ENCODE measurements around the gene PDZD7. TPM values are rescaled to one million over a fixed set of nuclear protein-coding genes. Genes with fewer than 3 reads are reported as not detected.

Gene PDZD7
- total RNA-seq, 1 donor from 2014 or later, result 1.9 TPM

- peaks cover 36% of the 10 kb centered on the region for H3K4me1 Mint-ChIP-seq (ENCODE audit: unreplicated experiment)
- H3K4me3 Mint-ChIP-seq (ENCODE audit: unreplicated experiment), result no peak overlapping the region
- TF ChIP-seq, protein P1, sequence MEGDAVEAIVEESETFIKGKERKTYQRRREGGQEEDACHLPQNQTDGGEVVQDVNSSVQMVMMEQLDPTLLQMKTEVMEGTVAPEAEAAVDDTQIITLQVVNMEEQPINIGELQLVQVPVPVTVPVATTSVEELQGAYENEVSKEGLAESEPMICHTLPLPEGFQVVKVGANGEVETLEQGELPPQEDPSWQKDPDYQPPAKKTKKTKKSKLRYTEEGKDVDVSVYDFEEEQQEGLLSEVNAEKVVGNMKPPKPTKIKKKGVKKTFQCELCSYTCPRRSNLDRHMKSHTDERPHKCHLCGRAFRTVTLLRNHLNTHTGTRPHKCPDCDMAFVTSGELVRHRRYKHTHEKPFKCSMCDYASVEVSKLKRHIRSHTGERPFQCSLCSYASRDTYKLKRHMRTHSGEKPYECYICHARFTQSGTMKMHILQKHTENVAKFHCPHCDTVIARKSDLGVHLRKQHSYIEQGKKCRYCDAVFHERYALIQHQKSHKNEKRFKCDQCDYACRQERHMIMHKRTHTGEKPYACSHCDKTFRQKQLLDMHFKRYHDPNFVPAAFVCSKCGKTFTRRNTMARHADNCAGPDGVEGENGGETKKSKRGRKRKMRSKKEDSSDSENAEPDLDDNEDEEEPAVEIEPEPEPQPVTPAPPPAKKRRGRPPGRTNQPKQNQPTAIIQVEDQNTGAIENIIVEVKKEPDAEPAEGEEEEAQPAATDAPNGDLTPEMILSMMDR (IDR thresholded peaks at IDR 0.05), result no peak
- peak overlapping the region; percentile 100 for H3K27ac Mint-ChIP-seq (ENCODE audit: unreplicated experiment)
- H3K36me3 Mint-ChIP-seq (ENCODE audit: unreplicated experiment), result peaks cover 3% of the 10 kb centered on the region
- H3K9me3 Mint-ChIP-seq (ENCODE audit: unreplicated experiment), result no peaks in the 10 kb centered on the region
- DNase-seq (ENCODE audit: extremely low spot score, unreplicated experiment), result no peak
- H3K27me3 Mint-ChIP-seq (ENCODE audit: unreplicated experiment), result peaks cover 14% of the 10 kb centered on the region
These were observed 13.2 kb upstream of the PDZD7 start for GRCh38 chr10:101044117-101044516.

GRCh38 chr10:101043363-101043707, 12.4 kb upstream of the PDZD7 start:
- DNase-seq (ENCODE audit: extremely low spot score, unreplicated experiment), result no peak
- Mint-ChIP-seq H3K36me3 (ENCODE audit: unreplicated experiment) (peaks cover 5% of the 10 kb centered on the region), H3K9me3 (ENCODE audit: unreplicated experiment) (no peaks in the 10 kb centered on the region), H3K27ac (ENCODE audit: unreplicated experiment) (peak overlapping the region; percentile 100), H3K4me1 (ENCODE audit: unreplicated experiment) (peaks cover 36% of the 10 kb centered on the region), H3K4me3 (ENCODE audit: unreplicated experiment) (peak overlapping the region; percentile 86), H3K27me3 (ENCODE audit: unreplicated experiment) (peaks cover 6% of the 10 kb centered on the region)
- TF ChIP-seq, protein P1 (IDR thresholded peaks at IDR 0.05), result no peak

- peaks cover 4% of the 10 kb centered on the region for H3K27me3 Mint-ChIP-seq (ENCODE audit: unreplicated experiment)
- H3K4me3 Mint-ChIP-seq (ENCODE audit: unreplicated experiment), result peak overlapping the region; percentile 86
- TF ChIP-seq, protein P1 (IDR thresholded peaks at IDR 0.05), result no peak
- DNase-seq (ENCODE audit: extremely low spot score, unreplicated experiment), result peak; percentile 96
- H3K9me3 Mint-ChIP-seq (ENCODE audit: unreplicated experiment), result no peaks in the 10 kb centered on the region
- H3K36me3 Mint-ChIP-seq (ENCODE audit: unreplicated experiment), result peaks cover 10% of the 10 kb centered on the region
- peak overlapping the region; percentile 100 for H3K27ac Mint-ChIP-seq (ENCODE audit: unreplicated experiment)
- peaks cover 36% of the 10 kb centered on the region for H3K4me1 Mint-ChIP-seq (ENCODE audit: unreplicated experiment)
These were observed 11.9 kb upstream of the PDZD7 start for GRCh38 chr10:101042667-101043362.

DNA sequence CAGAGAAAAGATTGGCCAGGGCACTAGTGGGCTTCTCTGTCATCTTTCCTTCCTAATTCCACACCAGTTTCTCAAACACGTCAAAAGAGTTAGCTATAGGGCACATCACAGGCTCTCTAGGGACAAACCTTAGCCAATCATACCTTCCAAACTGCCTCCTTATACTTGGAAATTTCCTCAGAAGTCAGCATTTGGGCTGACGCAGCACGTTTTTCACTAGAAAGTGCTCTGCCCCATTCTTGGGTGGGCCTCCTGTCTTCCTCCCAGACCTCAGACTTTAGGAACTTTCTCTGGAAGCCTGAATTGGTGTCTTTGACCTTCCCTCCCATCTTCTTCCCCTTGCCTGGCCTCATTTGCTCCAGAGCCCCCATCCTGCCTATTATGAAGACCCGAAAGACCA, 11.2 kb upstream of the PDZD7 start:
- Mint-ChIP-seq H3K4me3 (ENCODE audit: unreplicated experiment) (peak overlapping the region; percentile 86), H3K27ac (ENCODE audit: unreplicated experiment) (peak overlapping the region; percentile 100), H3K4me1 (ENCODE audit: unreplicated experiment) (peaks cover 35% of the 10 kb centered on the region), H3K9me3 (ENCODE audit: unreplicated experiment) (no peaks in the 10 kb centered on the region), H3K27me3 (ENCODE audit: unreplicated experiment) (peaks cover 4% of the 10 kb centered on the region), H3K36me3 (ENCODE audit: unreplicated experiment) (peaks cover 17% of the 10 kb centered on the region)
- no peak for DNase-seq (ENCODE audit: extremely low spot score, unreplicated experiment)
- TF ChIP-seq, protein P1 (IDR thresholded peaks at IDR 0.05), result no peak

DNA sequence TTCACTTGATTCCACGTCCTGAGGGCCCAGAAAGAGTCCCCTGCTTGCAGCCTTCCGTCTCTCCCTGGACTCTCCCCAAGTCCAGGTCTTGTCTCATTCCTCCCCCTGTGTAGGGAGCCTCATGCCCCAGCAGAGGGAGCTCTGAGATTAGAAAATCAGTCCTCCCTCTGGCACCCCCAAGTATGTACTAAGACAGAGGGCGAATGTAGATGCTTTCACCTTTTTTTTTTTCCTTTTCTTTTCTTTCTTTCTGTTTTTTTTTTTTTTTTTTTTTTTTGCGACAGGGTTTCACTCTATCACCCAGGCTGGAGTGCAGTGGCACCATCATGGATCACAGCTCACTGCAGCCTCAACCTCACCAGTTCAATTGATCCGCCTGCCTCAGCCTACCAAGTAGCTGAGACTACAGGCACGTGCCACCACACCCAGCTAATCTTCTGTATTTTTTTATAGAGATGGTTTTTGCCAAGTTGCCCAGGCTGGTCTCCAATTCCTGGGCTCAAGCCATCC, 10.4 kb upstream of the PDZD7 start:
- DNase-seq (ENCODE audit: extremely low spot score, unreplicated experiment), result peak; percentile 91
- Mint-ChIP-seq H3K4me1 (ENCODE audit: unreplicated experiment) (peaks cover 30% of the 10 kb centered on the region), H3K36me3 (ENCODE audit: unreplicated experiment) (peaks cover 20% of the 10 kb centered on the region), H3K9me3 (ENCODE audit: unreplicated experiment) (no peaks in the 10 kb centered on the region), H3K27ac (ENCODE audit: unreplicated experiment) (peak overlapping the region; percentile 100), H3K27me3 (ENCODE audit: unreplicated experiment) (no peaks in the 10 kb centered on the region), H3K4me3 (ENCODE audit: unreplicated experiment) (no peak overlapping the region)
- TF ChIP-seq, protein P1 (IDR thresholded peaks at IDR 0.05), result peak; percentile 86

Data from osteocyte (in vitro differentiated cells).